GM19240 (cell line): Measurements from ENCODE around the gene RPL36.
"Not testable (repeated sequence)": the region's sequence is repeated elsewhere in the genome, so short reads cannot be mapped to it uniquely, and the experiment has no call there.

Experiments used
- DNase-seq: peaks from one replicate; pipeline ENCODE4 v3.0.0; 2011; ENCODE audit warnings: low spot score; ENCODE audit not compliant: insufficient read length

Gene RPL36

DNA sequence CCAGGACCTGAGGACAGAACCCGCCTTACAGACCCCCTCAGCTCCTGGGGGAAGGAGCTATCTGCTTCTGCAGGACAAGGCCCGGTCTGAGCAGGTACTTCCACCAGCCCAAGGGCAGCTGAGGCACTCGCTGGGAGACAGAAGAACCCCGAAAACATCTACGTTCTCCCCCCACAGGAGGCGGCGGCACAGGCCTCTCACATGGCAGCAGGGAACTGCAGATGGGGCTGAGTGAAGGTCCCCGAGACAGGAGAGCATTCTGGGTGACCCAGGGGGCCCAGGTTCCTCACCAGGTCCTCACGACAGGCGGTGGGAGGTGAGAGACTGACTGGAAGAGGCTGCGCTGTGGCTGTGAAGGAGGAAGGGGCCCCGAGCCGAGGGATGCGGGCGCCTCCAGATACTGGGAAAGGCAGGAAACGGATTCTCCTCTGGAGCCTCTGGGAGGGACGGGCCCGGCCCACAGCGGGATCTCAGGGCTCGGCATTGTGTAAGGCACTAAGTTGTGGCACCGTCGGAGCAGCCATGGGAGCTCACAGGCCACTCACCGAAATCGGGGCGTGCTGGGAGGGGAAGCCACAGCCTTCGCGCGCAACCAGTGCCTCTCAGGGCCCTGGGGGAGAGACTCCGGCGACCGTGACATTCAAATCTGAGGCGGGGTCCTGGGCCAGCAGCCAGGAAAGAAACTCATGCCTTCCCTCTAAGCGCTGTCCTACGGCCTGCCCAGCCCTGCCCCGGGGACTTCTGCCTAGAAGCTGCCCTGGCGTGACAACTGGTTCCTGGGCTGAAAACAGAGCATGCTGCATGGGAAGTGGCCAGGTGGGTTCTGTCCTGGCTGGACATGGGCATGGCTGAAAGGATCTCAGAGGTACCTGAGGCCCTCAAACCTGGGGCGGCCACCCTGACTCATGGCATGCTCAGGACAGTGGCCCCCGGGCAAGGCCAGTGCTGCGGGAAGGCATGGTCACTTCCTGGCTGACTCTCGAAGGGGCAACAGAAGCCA, 14.0 kb downstream of the RPL36 start:
- no peak for DNase-seq

DNA sequence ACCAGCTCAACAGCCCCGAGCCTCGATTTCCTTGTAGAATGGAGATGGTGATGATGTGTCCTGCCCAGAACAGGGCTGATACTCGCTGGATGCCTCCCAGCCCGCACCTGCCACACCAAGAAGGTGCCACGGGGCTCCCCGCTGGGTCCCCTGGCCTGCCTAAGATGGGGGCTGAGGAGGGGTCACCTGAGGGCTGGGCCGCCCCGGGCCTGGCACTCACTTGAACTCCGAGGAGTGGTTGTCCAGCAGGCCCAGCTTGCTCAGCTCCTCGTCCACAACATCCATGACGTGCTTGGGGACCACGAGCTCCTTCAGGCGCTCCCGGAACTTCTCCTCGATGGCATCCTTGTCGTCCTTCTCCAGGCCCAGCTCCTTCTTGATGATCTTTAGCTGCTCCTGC, 15.5 kb downstream of the RPL36 start:
- DNase-seq = no peak

DNA sequence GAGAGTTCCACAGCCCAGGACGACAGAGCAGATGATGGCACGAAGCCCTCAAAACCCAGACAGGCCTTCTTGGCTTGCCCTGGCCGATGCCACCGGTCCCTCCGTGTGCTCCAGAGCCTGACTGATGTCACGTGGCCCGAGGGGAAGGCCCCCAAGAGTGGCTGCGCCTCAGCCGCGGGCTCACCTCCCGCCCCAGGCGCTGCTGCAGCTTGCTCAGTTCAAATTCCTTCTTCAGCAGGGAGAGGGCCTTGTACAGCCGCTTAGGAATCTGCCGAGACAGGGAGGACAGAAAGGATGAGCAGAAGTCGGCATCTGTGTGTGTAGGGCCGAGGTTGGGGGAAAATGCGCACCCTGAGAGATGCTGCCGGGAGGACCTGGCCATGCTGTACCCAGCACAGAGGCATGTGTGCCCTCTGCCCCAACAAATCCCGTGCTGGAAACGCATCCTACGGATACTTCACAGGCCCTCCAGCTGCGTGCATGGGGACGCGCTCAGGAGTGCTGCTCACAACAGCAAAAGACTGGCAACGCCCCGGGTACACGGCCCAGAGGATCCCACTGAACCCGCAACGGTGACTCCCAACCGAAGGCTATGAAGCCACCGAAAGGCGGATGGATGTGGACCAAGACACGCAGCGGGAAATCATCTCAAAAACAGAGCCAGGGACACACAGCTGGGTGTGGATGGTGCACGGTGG, 16.9 kb downstream of the RPL36 start:
- DNase-seq = no peak

DNA sequence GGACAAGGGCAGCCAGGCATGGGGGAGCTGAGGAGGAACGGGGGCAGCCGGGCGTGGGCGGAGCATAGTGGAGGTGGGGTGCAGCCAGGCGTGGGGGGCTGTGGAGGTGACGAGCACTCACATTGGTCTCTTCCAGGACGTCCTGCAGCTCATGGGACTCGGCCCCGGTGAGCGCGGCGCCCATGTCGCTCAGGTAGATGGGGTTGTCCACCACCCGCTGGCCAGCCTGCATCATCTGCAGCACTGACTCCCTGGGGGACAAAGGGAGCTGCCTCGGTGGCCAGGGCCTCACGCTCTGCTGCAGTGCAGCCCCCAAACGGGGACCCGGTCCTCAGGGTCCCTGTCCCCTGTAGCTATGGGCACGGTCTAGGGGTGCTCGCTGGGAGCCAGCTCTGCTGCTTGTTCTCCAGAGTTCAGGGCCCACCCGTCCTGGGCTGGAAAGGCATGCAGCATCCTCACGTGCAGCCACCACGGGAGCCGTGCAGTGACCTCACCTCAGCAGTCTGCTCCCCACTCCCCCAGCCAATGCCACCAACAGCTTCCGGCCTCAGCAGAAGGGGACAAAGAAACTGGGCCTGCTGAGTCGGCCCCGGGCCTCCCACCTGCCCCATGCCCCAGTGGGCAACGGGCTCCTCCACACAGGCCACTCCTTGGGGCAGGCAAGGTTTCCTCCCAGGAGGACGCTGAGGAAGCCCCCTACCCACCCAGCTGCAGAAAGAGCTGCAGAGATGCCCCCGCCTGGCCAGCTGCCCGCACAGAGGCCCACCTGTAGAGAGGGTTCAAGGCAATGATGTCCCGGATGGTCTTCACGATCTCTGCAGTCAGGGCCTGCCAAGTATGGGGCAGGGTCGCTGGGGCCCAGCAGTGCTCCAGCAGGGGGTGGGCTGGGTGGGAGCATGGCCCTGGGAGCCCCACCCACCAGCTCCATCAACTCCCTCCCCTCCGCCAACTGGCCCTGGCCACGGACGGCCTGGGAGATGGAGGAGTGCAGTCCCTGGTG, 17.8 kb downstream of the RPL36 start:
- DNase-seq = no peak

DNA sequence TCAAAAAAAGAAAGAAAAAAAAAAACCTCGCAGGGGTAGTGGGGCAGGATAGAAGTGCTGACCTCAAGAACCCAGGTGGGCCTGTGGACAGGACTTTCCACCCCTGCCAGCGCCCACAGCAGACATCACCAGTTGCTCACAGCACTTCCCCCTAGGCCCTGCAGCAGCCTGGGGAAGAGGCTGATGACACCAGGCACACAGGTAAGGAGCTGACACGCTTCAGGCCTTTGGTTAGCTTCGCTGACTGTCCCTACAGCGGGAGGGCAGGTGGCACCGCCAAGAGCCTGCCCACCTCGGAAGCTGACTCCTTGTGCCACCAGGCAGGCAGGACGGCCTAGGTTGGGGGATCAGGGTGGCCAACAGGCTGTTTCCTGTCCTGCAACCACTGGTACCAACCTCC, 20.9 kb downstream of the RPL36 start:
- DNase-seq = no peak

DNA sequence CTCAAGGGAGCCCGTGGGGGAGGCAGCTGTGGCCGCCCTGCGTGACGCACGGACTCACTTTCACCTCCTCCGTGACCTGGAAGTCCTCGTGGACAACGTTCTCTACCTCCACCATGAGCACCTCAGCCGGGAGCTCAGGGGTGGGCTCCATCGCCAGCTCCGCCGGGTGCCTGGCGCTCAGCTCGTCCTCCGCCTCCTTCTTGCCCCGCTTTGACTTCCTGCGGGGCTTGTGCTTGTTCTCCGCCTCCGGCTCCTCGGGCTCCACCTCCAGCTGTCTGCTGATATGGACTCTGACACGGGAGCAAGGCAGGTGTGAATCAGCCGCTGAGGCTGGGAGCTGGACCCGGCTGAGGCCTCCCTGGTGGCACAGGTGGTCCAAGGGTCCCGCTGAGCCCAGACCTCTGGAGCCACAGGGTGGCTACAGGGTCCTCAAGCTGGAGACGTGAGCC, 21.6 kb downstream of the RPL36 start:
- no peak for DNase-seq

DNA sequence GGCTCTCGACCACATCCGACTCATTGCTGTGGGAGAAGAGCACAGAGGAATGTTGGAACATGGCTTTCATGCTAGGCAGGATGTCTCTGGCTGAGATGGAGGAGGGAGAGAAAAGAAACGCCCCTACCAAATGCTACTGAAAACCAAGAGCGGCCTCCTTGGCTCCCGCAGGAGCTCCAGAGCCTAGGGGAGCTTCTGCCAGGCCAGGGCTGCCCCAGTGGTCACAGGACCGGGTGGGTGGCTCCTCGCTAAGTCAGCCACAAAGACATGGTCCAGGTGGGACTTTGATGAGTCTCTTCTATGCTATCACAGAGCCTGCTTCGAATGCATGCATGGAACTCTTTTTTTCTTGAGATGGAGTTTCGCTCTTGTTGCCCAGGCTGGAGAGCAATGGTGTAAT, 23.1 kb downstream of the RPL36 start:
- DNase-seq = no peak

DNA sequence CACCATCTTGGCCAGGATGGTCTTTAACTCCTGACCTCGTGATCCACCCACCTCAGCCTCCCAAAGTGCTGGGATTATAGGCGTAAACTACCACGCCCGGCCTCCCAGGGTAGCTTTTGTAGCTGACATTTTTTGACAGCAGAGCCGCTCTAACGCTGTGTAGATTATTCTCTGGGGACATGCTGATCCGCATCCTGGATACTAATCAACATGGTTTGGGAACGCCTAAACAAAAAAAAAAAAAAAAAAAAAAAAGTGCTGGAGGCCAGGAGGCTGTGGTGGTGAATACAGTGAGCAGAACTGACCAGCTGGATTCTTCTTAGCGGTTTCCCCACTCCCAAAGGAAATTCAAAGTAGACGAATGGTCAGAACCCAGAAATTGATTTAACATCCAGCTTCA, 24.7 kb downstream of the RPL36 start:
- no peak for DNase-seq

DNA sequence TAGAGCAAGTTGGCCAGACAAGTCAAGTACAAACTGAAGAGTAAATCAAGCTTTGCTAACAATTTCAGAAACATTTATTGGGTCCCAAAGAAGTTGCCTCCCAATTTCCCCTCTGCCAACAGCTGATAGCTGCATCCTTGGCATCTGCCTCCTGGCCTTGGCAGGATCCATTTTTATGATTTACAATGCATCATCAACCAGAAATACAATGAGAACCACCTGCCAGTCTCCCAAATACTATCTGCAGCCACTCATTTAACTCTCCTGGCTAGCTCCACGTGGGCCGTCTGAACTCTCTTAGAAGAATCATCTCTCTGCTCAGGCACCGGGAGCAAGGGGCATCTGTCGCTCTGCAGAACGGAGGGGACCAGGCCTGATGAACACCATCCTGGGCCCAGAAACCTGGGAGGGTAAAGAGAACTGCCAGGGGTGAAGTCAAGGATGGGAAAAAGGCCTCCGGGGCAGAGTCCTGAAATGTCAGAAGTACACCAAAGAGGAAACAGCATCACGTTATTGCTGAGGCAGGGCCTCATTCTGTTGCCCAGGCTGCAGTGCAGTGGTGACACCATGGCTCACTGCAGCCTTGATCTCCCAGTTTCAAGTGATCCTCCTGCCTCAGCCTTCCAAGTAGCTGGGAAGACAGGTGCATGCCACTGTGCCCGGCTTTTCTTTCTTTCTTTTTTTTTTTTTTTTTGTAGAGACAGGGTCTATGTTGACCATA, 27.3 kb downstream of the RPL36 start:
- DNase-seq = no peak

DNA sequence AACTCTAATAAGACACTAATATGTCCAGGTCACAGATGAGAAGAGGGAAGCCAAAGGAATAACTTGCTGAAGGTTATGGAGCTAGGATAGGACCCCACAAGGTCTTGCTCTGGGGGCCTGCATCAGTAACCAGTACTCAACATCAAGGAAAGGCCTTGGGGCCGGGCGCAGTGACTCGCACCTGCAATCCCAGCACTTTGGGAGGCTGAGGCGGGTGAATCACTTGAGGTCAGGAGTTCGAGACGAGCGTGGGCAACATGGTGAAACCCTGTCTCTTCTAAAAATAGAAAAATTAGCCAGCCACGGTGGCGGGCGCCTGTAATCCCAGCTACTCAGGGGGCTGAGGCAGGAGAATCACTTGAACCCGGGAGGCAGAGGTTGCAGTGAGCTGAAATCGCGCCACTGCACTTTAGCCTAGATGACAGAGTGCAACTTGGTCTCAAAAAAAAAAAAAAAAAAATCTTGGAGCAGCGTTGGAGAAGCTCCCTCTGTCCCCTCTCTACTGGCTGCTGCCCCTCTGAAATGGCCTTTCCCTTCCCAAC, 28.0 kb downstream of the RPL36 start:
- DNase-seq = no peak

DNA sequence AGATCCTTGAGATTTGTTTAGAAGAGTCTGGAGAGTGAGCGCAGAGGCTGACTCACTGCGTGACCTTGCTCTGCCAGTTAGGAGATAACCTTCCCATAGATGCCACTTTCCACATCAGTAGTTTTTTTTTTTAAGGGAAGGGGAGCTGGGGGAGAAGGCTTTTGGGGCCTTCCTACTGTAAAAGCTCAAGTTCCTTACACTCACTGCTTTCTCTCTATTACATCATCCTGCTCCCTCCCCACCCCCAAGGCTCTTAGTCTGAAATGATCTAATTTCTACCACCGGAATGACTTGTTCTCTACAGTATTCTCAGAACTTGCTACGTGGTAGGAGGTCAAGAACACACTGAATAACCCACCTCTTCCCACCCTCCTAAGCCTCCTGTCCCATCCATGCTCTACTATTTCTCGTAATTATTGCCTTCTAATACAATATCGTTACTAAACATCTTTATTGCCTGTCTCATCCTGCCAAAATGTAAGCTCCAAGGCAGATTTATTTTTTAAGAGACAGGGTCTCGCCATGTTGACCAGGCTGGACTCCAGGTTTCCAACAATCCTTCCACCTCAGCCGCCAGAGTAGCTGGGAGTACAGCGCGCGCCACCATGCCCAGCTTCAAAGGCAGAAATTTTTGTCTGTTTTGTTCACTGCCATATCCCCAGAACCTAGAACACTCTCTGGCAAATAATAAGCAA, 28.6 kb downstream of the RPL36 start:
- no peak for DNase-seq

DNA sequence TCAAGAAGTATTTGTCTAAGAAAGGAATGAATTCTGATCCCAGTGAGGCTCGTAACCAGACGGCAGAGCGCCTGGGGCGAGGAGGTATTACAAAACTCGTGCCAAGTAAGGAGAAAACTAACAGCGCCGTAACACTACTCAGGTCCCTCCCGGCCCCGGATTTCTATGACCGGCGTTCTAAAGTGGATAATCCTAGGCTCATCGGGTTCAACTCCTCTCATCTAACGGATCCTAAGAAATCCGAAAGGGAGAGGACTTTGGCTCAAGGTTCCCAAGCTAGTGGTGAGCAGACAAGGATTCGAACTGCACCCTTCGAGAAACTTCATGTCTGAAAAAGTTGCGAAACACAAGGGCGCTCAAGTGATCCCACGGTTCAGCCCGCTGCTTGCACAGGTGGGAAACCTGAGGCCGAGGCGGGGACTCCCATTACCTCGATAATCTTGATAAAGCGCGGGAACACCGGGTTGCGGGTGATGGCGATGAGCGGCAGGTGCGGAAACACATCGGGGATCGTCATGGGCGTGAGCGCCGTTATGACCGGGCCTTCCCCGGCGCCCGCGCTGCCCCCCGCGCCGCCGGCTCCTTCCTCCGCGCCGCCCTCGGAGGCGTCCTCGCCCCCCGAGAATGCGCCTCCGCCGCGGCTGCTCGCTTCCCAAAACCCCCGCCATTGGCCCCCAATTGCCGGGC, 29.3 kb downstream of the RPL36 start:
- no peak for DNase-seq

DNA sequence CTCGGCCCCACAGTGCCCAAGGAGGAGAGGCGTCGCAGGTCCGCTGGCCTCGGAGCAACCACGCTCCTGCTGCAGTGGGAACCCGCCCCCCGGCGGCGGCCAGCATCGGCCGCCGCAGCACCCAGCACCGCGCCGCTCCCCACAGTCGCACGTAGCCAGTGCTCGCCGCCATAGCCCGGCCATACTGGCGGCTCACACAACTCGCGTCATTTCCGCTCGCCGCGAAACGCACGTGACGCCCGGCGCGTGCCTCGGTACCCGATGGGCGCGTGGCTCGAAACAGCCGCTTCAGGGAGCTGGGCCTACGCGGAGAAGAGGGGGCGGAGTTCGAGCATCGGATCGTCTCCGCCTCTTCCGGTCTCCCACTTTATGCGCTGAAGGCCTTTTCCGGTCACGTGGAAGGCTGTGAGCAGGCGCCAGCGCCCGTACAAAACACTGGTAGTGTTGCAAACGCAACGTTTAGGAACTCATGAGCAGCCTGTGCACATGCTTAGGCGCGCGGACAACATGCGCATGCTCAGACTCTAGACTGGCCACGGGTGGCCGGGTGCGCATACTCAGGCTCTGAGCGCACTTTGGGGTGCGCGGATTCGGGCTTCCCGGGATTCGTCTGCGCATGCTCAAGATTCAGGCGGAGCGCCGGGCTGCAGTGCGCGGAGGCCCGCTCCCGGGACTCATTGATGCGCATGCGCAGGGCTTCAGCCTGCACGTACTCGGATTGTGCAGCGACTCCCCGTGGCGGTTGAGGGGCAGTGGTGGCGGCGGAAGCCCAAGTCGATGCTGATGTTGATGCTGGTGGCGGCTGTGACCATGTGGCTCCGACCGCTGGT, 30.1 kb downstream of the RPL36 start, which contains the start of the genes CATSPERD and LONP1:
TSS of gene CATSPERD (plus strand) at position 677 of the 830 bp plus-strand sequence. CDS start at position 778, 101 bp downstream.
TSS of gene LONP1 (minus strand) at position 186 of the 830 bp plus-strand sequence. CDS start at position 172, 14 bp downstream.
- DNase-seq = peak; percentile 98

DNA sequence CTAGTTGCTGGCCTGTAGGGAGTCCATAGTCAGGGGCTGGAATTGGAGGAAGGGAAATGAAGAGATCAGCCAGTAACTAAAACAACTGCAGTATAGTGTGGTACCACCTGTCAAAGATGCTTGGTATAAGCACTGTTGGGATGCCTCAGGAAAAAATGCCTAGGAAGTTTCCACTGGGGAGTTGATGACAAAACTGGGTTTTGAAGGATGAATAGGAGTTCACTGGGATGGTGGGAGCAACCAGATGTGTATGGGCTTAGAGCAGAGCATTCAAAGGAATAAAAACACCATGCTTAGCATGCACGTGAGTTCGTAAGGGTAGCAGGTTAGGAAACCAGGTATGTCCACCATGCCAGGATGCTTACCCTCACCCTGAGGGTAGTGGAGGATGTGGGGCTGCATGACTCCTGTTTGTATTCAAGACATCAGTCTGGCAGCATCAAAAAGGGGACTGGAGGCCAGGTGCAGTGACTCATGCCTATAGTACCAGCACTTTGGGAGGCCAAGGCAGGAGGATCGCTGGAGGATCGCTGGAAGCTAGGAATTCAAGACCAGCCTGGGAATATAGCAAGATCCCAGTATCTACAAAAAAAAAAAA, 37.5 kb downstream of the RPL36 start:
- DNase-seq = no peak

DNA sequence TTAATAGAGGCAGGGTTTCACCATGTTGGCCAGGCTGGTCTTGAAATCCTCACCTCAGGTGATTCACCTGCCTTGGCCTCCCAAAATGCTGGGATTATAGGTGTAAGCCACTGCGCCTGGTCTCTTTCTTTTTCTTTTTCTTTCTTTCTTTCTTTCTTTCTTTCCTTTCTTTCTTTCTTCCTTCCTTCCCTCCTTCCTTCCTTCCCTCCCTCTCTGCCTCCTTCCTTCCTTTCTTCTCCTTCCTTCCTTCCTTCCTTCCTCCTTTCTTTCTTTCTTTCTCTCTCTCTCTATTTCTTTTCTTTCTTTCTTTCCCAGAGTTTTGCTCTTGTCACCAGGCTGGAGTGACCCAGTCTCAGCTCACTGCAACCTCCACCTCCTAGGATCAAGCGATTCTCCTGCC, 43.1 kb downstream of the RPL36 start:
- DNase-seq = not testable (repeated sequence)

DNA sequence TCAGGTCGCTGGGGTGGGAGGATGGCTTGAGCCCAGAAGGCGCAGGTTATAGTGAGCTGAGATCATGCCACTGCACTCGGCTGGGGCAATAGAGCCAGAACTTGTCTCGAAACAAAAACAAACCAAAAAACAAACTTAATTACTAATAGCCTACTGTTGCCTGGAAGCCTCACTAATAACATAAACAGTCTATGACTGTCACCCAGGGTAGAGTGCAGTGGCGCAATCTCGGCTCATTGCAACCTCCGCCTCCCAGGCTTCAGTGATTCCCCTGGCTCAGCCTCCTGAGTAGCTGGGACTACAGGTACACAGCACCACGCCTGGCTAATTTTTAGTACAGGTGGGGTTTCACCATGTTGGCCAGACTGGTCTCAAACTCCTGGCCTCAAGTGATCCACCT, 48.3 kb downstream of the RPL36 start:
- DNase-seq = no peak
